Endothelial cell of umbilical vein (primary cell): ENCODE measurements around the gene P2RX4. TPM values are rescaled to one million over a fixed set of nuclear protein-coding genes. Genes with fewer than 3 reads are reported as not detected.

ENCODE experiments used
- BruUV-seq: library from RNA; stranded (reverse); fragments of 400-500 nt; replicated peaks from 2 replicates; lab custom pipeline; 2021; lab: Mats Ljungman, UMichigan
- CTCF ChIA-PET: fragments of 300-600, 350-600 bp; sonication (Branson Sonifier 250); formaldehyde crosslinking; loops from one replicate; lab custom pipeline; 2021; ENCODE audit warnings: antibody characterized with exemption, inconsistent platforms; lab: Charles Lee
- POLR2A ChIA-PET: fragments of 300-600, 350-600 bp; sonication (Branson Sonifier 250); formaldehyde crosslinking; loops from one replicate; lab custom pipeline; 2021; ENCODE audit warnings: antibody characterized with exemption, inconsistent platforms; lab: Charles Lee
- DNase-seq: peaks from one replicate; pipeline ENCODE4 v3.0.0-alpha.2; 2011; ENCODE audit warnings: low read depth, low spot score
- FAIRE-seq: peaks from 2 replicates; lab custom pipeline; 2011; peaks lifted over from hg19 to GRCh38; lab: Jason Lieb, UNC
- H2AFZ ChIP-seq: 2 replicates; pipeline ENCODE4 v1.6.0; 2012; ENCODE audit warnings: low read depth, low read length, control low read depth, inconsistent platforms
- H3K27ac ChIP-seq: 2 replicates; pipeline ENCODE4 v1.5.1; 2011; ENCODE audit warnings: low read depth, mild to moderate bottlenecking, control low read depth, low read length, moderate library complexity; ENCODE audit not compliant: insufficient read depth
- H3K27me3 ChIP-seq, 2 experiments: 2 replicates each; pipeline versions ENCODE4 v1.6.0 to v1.6.1; 2011; ENCODE audit warnings: low read length in 2 of 2, mixed read lengths in 1 of 2; ENCODE audit not compliant: control insufficient read depth in 2 of 2, insufficient read depth in 2 of 2
- H3K36me3 ChIP-seq, 2 experiments: 2 replicates in 1 of 2; 3 replicates in 1 of 2; pipeline ENCODE4 v1.5.1; 2011; ENCODE audit warnings: low read length in 2 of 2, mild to moderate bottlenecking in 1 of 2, moderate library complexity in 1 of 2; ENCODE audit not compliant: control insufficient read depth in 2 of 2, insufficient read depth in 2 of 2; ENCODE audit errors: extremely low read depth in 1 of 2
- H3K4me1 ChIP-seq: 3 replicates; pipeline ENCODE4 v1.5.1; 2011; ENCODE audit warnings: mild to moderate bottlenecking, low read length; ENCODE audit not compliant: control insufficient read depth, insufficient read depth; ENCODE audit errors: extremely low read depth
- H3K4me2 ChIP-seq: 2 replicates; pipeline ENCODE4 v1.6.1; 2011; ENCODE audit warnings: low read length, control low read depth, mixed read lengths; ENCODE audit not compliant: insufficient read depth
- H3K4me3 ChIP-seq, 3 experiments: fragments of 200-600 bp in 1 of 3; sonication (generic), shearing (Covaris generic) in 1 of 3; replicated peaks in 1 of 3; 2 replicates each; pipeline ENCODE4 v1.5.1; 2011 to 2016; ENCODE audit warnings: control low read depth in 3 of 3, low read length in 3 of 3, mild to moderate bottlenecking in 2 of 3, inconsistent platforms in 1 of 3, low read depth in 1 of 3, moderate library complexity in 1 of 3; ENCODE audit not compliant: insufficient read depth in 1 of 3
- H3K79me2 ChIP-seq: 2 replicates; pipeline ENCODE4 v1.6.0; 2012; ENCODE audit warnings: low read length, inconsistent platforms; ENCODE audit not compliant: control insufficient read depth, insufficient read depth
- H3K9ac ChIP-seq: replicated peaks from 2 replicates; pipeline ENCODE3; 2011; ENCODE audit warnings: low read length, control low read depth; ENCODE audit not compliant: insufficient read depth; ENCODE audit errors: extremely low read depth
- H3K9me1 ChIP-seq: replicated peaks from 3 replicates; pipeline ENCODE4 v1.6.0; 2011; ENCODE audit warnings: mild to moderate bottlenecking, low read length; ENCODE audit not compliant: control insufficient read depth, insufficient read depth; ENCODE audit errors: extremely low read depth
- H3K9me3 ChIP-seq: replicated peaks from 2 replicates; pipeline ENCODE4 v1.5.1; 2012; ENCODE audit warnings: low read length, inconsistent platforms; ENCODE audit not compliant: control insufficient read depth, insufficient read depth
- H4K20me1 ChIP-seq: replicated peaks from 2 replicates; pipeline ENCODE3; 2011; ENCODE audit warnings: mild to moderate bottlenecking, low read length; ENCODE audit not compliant: control insufficient read depth, insufficient read depth; ENCODE audit errors: extremely low read depth
- CTCF ChIP-seq, 2 donors: IDR thresholded peaks; 1 replicate in 1 of 2; 2 replicates in 1 of 2; pipeline ENCODE4 v1.5.1; 2011; ENCODE audit warnings: low read length in 2 of 2, mild to moderate bottlenecking in 2 of 2, moderate library complexity in 2 of 2, control low read depth in 1 of 2, inconsistent platforms in 1 of 2, low read depth in 1 of 2; ENCODE audit not compliant: insufficient read depth in 1 of 2; ENCODE audit errors: extremely low read depth in 1 of 2
- EZH2 ChIP-seq: IDR thresholded peaks from 2 replicates; pipeline ENCODE4 v1.6.1; 2012; ENCODE audit warnings: borderline replicate concordance, low read depth, mild to moderate bottlenecking, moderate library complexity, low read length, inconsistent platforms; ENCODE audit not compliant: severe bottlenecking
- FOS ChIP-seq: IDR thresholded peaks from 2 replicates; pipeline ENCODE4 v1.6.1; 2011; ENCODE audit warnings: mild to moderate bottlenecking, low read length, moderate library complexity, borderline replicate concordance; ENCODE audit not compliant: insufficient read depth
- GATA2 ChIP-seq: IDR thresholded peaks from 2 replicates; pipeline ENCODE4 v1.7.0; 2011; ENCODE audit warnings: low read depth, mild to moderate bottlenecking, moderate library complexity, mixed read lengths, low read length; ENCODE audit not compliant: insufficient read length, insufficient read depth
- JUN ChIP-seq: IDR thresholded peaks from 2 replicates; pipeline ENCODE4 v1.6.1; 2011; ENCODE audit warnings: borderline replicate concordance, low read depth; ENCODE audit not compliant: insufficient read length, insufficient read depth
- MAX ChIP-seq: IDR thresholded peaks from 2 replicates; pipeline ENCODE4 v1.6.1; 2011; ENCODE audit not compliant: insufficient read depth, insufficient read length
- MYC ChIP-seq: IDR thresholded peaks from one replicate; pipeline ENCODE4 v1.6.1; 2011; ENCODE audit warnings: mild to moderate bottlenecking, low read depth, low read length
- POLR2A ChIP-seq: IDR thresholded peaks from 2 replicates; pipeline ENCODE4 v1.6.1; 2012; ENCODE audit warnings: low read depth, mild to moderate bottlenecking, control low read depth, low read length
- POLR2AphosphoS5 ChIP-seq: IDR thresholded peaks from 2 replicates; pipeline ENCODE4 v1.6.1; 2012; ENCODE audit warnings: low read depth, mild to moderate bottlenecking, control low read depth, low read length, moderate library complexity; ENCODE audit not compliant: insufficient read depth
- dilution Hi-C: fragments of 300-500 bp; cut with MboI; formaldehyde crosslinking; loops from one replicate; pipeline ENCODE4 v1.15.0; 2019; ENCODE audit warnings: low sequenced_read_pairs; ENCODE audit not compliant: extremely low pct_ligation_motif_present
- intact Hi-C: fragments of 100-400 bp; cut with micrococcal nuclease; formaldehyde crosslinking; loops from one replicate; pipeline ENCODE4 v1.10.0; 2022
- polyA plus RNA-seq, 4 experiments: library from polyadenylated mRNA; depleted of rRNA in 3 of 4; stranded (reverse) in 3 of 4; unstranded in 1 of 4; fragments of >200 nt; gene quantifications; 2 replicates each; pipeline versions ENCODE4 v1.2.1 to v1.2.3, GENCODE V29; 2011 to 2012; ENCODE audit warnings: missing spikeins in 1 of 4
- total RNA-seq: library from RNA; stranded (reverse); gene quantifications from 2 replicates; pipeline ENCODE4 v1.2.3, GENCODE V29; 2021

Gene P2RX4
- total and polyA plus RNA-seq, 2 donors (not counting 3 experiments of a cell fraction or from before 2014, with no cell fraction given): 92.8 to 116 TPM

GRCh38 chr12:121214855-121215745 lies 5.2 kb downstream of the P2RX4 start:
- peak overlapping the region; percentile 8 for H3K9ac ChIP-seq
- FAIRE-seq (peak; percentile 85), DNase-seq (peak; percentile 76)
- ChIA-PET CTCF (interaction anchor here (1.0 to 1.7 kb wide), 3 partner anchors 15 to 100 kb away, joined by 3 to 6 read pairs (median 5); no protein-coding TSS in a partner anchor), POLR2A (interaction anchor here (0.7 kb wide), 1 partner anchor 488 kb away, joined by 4 read pairs; no protein-coding TSS in a partner anchor)
- H3K9me3 ChIP-seq: no peaks in the 10 kb centered on the region
- H3K4me3 ChIP-seq: no peak overlapping the region
- TF ChIP-seq FOS (peak; percentile 73), JUN (peak; percentile 82), GATA2 (no peak), EZH2 (no peak), POLR2A (no peak), CTCF (IDR thresholded peaks at IDR 0.05; ENCODE audit: extremely low read depth in 1 of 2, insufficient read depth in 1 of 2, low read depth in 1 of 2, low read length in 2 of 2) (no peak), POLR2AphosphoS5 (no peak), MAX (no peak), MYC (no peak)
- no TSS peak for BruUV-seq
- no peaks in the 10 kb centered on the region for H3K9me1 ChIP-seq
- H3K36me3 ChIP-seq: peaks cover 0 to 3% of the 10 kb centered on the region in 2 experiments
- no peak overlapping the region for H2AFZ ChIP-seq
- peak overlapping the region; percentile 72 for H3K27ac ChIP-seq
- no peaks in the 10 kb centered on the region for H4K20me1 ChIP-seq
- intact Hi-C loops: loop anchor here (1.0 to 5.0 kb wide), 2 partner anchors 25 to 153 kb away; no protein-coding TSS in a partner anchor
- peak overlapping the region; percentile 24 for H3K4me2 ChIP-seq
- peaks cover 19% of the 10 kb centered on the region for H3K4me1 ChIP-seq
- dilution Hi-C loops: no loop called here
- H3K27me3 ChIP-seq: no peaks in the 10 kb centered on the region
- no peaks in the 10 kb centered on the region for H3K79me2 ChIP-seq
